H9 (cell line): ENCODE measurements around the gene TPD52L1. TPM values are rescaled to one million over a fixed set of nuclear protein-coding genes. Genes with fewer than 3 reads are reported as not detected.

ENCODE experiments used
- DNase-seq: peaks from one replicate; pipeline ENCODE4 v3.0.0-alpha.2; 2017
- H2AFZ ChIP-seq: one replicate; pipeline ENCODE4 v1.6.1; 2013; ENCODE audit warnings: mild to moderate bottlenecking, low read length, control low read depth, moderate library complexity
- H2AK5ac ChIP-seq: 2 replicates; pipeline ENCODE4 v1.6.1; 2013; ENCODE audit warnings: low read length, control low read depth, mixed read lengths; ENCODE audit not compliant: insufficient read length
- H2BK120ac ChIP-seq: one replicate; pipeline ENCODE4 v1.6.1; 2013; ENCODE audit warnings: low read depth, mild to moderate bottlenecking, low read length, control low read depth, inconsistent platforms; ENCODE audit not compliant: poor library complexity, severe bottlenecking
- H2BK12ac ChIP-seq: 2 replicates; pipeline ENCODE4 v1.6.1; 2013; ENCODE audit warnings: low read length, control low read depth, mixed read lengths, low read depth; ENCODE audit not compliant: insufficient read length
- H2BK15ac ChIP-seq: 2 replicates; pipeline ENCODE4 v1.6.1; 2013; ENCODE audit warnings: low read depth, low read length, control low read depth
- H2BK20ac ChIP-seq: one replicate; pipeline ENCODE4 v1.6.1; 2013; ENCODE audit warnings: low read depth, mild to moderate bottlenecking, low read length, control low read depth, inconsistent platforms; ENCODE audit not compliant: poor library complexity, severe bottlenecking
- H2BK5ac ChIP-seq: 2 replicates; pipeline ENCODE4 v1.6.1; 2013; ENCODE audit warnings: low read length, control low read depth, mixed read lengths; ENCODE audit not compliant: insufficient read length
- H3K14ac ChIP-seq: 2 replicates; pipeline ENCODE4 v1.6.1; 2013; ENCODE audit warnings: low read length, control low read depth; ENCODE audit not compliant: insufficient read depth
- H3K18ac ChIP-seq: 2 replicates; pipeline ENCODE4 v1.6.1; 2013; ENCODE audit warnings: low read depth, mild to moderate bottlenecking, mixed read lengths, low read length, control low read depth; ENCODE audit not compliant: insufficient read length
- H3K23ac ChIP-seq: 2 replicates; pipeline ENCODE4 v1.6.1; 2013; ENCODE audit warnings: low read length, control low read depth, mixed read lengths, low read depth; ENCODE audit not compliant: insufficient read length
- H3K23me2 ChIP-seq: 2 replicates; pipeline ENCODE4 v1.6.1; 2013; ENCODE audit warnings: low read depth, mild to moderate bottlenecking, mixed read lengths, low read length, control low read depth; ENCODE audit not compliant: insufficient read length, poor library complexity, severe bottlenecking
- H3K27ac ChIP-seq: 2 replicates; pipeline ENCODE4 v1.5.1; 2013; ENCODE audit warnings: low read length, control low read depth, mixed read lengths, low read depth; ENCODE audit not compliant: insufficient read length
- H3K27me3 ChIP-seq: 2 replicates; pipeline ENCODE4 v1.6.1; 2013; ENCODE audit warnings: low read length, control low read depth, inconsistent platforms; ENCODE audit not compliant: insufficient read depth
- H3K4ac ChIP-seq: 2 replicates; pipeline ENCODE4 v1.6.1; 2013; ENCODE audit warnings: low read depth, mild to moderate bottlenecking, control low read depth, inconsistent platforms, low read length, moderate library complexity
- H3K4me1 ChIP-seq: 2 replicates; pipeline ENCODE4 v1.6.1; 2013; ENCODE audit warnings: low read length, control low read depth, inconsistent platforms; ENCODE audit not compliant: insufficient read depth
- H3K4me2 ChIP-seq: 2 replicates; pipeline ENCODE4 v1.6.1; 2013; ENCODE audit warnings: low read length, control low read depth, mixed read lengths; ENCODE audit not compliant: insufficient read length, insufficient read depth
- H3K56ac ChIP-seq: 2 replicates; pipeline ENCODE4 v1.6.1; 2013; ENCODE audit warnings: low read depth, mild to moderate bottlenecking, mixed read lengths, low read length, control low read depth; ENCODE audit not compliant: insufficient read length
- H3K79me1 ChIP-seq: 2 replicates; pipeline ENCODE4 v1.6.1; 2013; ENCODE audit warnings: low read depth, mild to moderate bottlenecking, moderate library complexity, low read length, control low read depth, inconsistent platforms; ENCODE audit not compliant: insufficient read depth, poor library complexity, severe bottlenecking
- H3K79me2 ChIP-seq: 2 replicates; pipeline ENCODE4 v1.6.1; 2013; ENCODE audit warnings: low read length, control low read depth, inconsistent platforms; ENCODE audit not compliant: insufficient read depth
- H3K9ac ChIP-seq: 2 replicates; pipeline ENCODE4 v1.6.1; 2013; ENCODE audit warnings: low read length, control low read depth, mixed read lengths; ENCODE audit not compliant: insufficient read length; ENCODE audit errors: extremely low read depth
- H3K9me3 ChIP-seq: one replicate; pipeline ENCODE4 v1.6.1; 2013; ENCODE audit warnings: low read depth, low read length, inconsistent platforms; ENCODE audit not compliant: control insufficient read depth
- H3T11ph ChIP-seq: one replicate; pipeline ENCODE4 v1.6.1; 2013; ENCODE audit warnings: mild to moderate bottlenecking, low read length, control low read depth, inconsistent platforms
- H4K20me1 ChIP-seq: one replicate; pipeline ENCODE4 v1.6.1; 2013; ENCODE audit not compliant: control insufficient read depth, insufficient read length, insufficient read depth
- H4K5ac ChIP-seq: 2 replicates; pipeline ENCODE4 v1.6.1; 2013; ENCODE audit warnings: low read depth, mild to moderate bottlenecking, mixed read lengths, low read length, control low read depth; ENCODE audit not compliant: insufficient read length
- H4K8ac ChIP-seq: replicated peaks from 2 replicates; pipeline ENCODE4 v1.6.1; 2013; ENCODE audit warnings: low read length, control low read depth, mixed read lengths, low read depth; ENCODE audit not compliant: insufficient read length
- H4K91ac ChIP-seq: 2 replicates; pipeline ENCODE4 v1.6.1; 2013; ENCODE audit warnings: low read depth, mild to moderate bottlenecking, moderate library complexity, mixed read lengths, low read length, control low read depth; ENCODE audit not compliant: insufficient read length
- H3K27ac Mint-ChIP-seq, 3 experiments: 2 replicates in 2 of 3; 3 replicates in 1 of 3; pipeline ENCODE4 v1.8.0; 2020 to 2021; ENCODE audit warnings: mixed read lengths in 3 of 3, mild to moderate bottlenecking in 1 of 3, moderate library complexity in 1 of 3
- H3K27me3 Mint-ChIP-seq: 2 replicates; pipeline ENCODE4 v1.8.0; 2021; ENCODE audit warnings: low read depth, mild to moderate bottlenecking, moderate library complexity, mixed read lengths
- H3K36me3 Mint-ChIP-seq, 3 experiments: 2 replicates in 2 of 3; 3 replicates in 1 of 3; pipeline ENCODE4 v1.8.0; 2020 to 2021; ENCODE audit warnings: low read depth in 3 of 3, mixed read lengths in 3 of 3; ENCODE audit not compliant: insufficient read depth in 1 of 3
- H3K4me1 Mint-ChIP-seq, 2 experiments: 2 replicates each; pipeline ENCODE4 v1.8.0; 2020; ENCODE audit warnings: mixed read lengths in 2 of 2
- H3K4me3 Mint-ChIP-seq, 2 experiments: 2 replicates in 1 of 2; 3 replicates in 1 of 2; pipeline ENCODE4 v1.8.0; 2020 to 2021; ENCODE audit warnings: mild to moderate bottlenecking in 2 of 2, mixed read lengths in 2 of 2, moderate library complexity in 1 of 2
- H3K9me3 Mint-ChIP-seq, 2 experiments: 2 replicates in 1 of 2; 3 replicates in 1 of 2; pipeline ENCODE4 v1.8.0; 2020; ENCODE audit warnings: mild to moderate bottlenecking in 2 of 2, mixed read lengths in 2 of 2, moderate library complexity in 1 of 2
- WGBS: extraction: QIAGEN DNeasy Blood & Tissue Kit; methylation state at CpG from one replicate; pipeline ENCODE4 v1.1.7; 2013; ENCODE audit warnings: missing lambda C conversion rate, low lambda C conversion rate, mixed read lengths; ENCODE audit not compliant: insufficient read length; ENCODE audit errors: extremely low coverage; 5-methylcytosine and 5-hydroxymethylcytosine counted together
- total RNA-seq: library from RNA; stranded (reverse); gene quantifications from 2 replicates; pipeline ENCODE4 v1.2.1, GENCODE V29; 2021
- TF ChIP-seq, protein P1 (sequence below): fragments of 200-600 bp; sonication (generic); conservative IDR thresholded peaks from 3 replicates; pipeline ENCODE4 v1.8.0; 2021; ENCODE audit warnings: antibody characterized with exemption, mild to moderate bottlenecking

TPD52L1 gene
- total RNA-seq, 1 experiment from 2014 or later, result 6.6 TPM

DNA sequence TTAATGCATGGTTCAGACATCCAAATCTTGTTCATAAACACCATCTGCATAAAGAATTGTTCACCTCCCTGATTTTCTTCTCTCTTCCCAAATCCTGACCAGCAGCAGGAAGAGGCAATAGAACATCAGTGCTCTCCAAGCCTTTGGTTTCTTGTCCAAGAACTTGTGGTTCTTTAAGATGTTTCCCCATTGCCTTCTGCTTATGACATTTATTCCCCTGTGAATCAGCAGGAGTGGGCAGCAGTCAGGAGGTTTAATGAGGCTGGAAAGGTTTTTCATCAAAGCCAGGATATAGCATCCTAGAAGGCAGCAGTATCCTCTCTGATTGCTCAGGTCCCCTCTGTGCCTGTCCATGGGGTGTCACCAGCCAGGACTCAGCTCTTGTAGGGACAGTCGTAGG is 142.9 kb downstream of the TPD52L1 start:
- Histone ChIP-seq H3K18ac (no peak overlapping the region), H3K9me3 (no peaks in the 10 kb centered on the region), H3K56ac (no peak overlapping the region), H4K20me1 (no peaks in the 10 kb centered on the region), H4K5ac (no peak overlapping the region), H3K27ac (no peak overlapping the region), H3K9ac (no peak overlapping the region), H4K91ac (no peak overlapping the region), H2BK120ac (no peak overlapping the region), H3K79me2 (no peaks in the 10 kb centered on the region), H2BK20ac (no peak overlapping the region), H3K4ac (no peak overlapping the region), H2AK5ac (no peak overlapping the region), H2AFZ (no peak overlapping the region), H2BK15ac (no peak overlapping the region), H3K4me1 (no peaks in the 10 kb centered on the region), H3K79me1 (no peaks in the 10 kb centered on the region), H3K23me2 (peaks cover 7% of the 10 kb centered on the region), H3K14ac (no peak overlapping the region), H4K8ac (no peak overlapping the region), H3T11ph (no peak overlapping the region), H3K4me2 (no peak overlapping the region), H3K27me3 (no peaks in the 10 kb centered on the region), H2BK5ac (no peak overlapping the region), H3K23ac (no peak overlapping the region), H2BK12ac (no peak overlapping the region)
- TF ChIP-seq, protein P1, sequence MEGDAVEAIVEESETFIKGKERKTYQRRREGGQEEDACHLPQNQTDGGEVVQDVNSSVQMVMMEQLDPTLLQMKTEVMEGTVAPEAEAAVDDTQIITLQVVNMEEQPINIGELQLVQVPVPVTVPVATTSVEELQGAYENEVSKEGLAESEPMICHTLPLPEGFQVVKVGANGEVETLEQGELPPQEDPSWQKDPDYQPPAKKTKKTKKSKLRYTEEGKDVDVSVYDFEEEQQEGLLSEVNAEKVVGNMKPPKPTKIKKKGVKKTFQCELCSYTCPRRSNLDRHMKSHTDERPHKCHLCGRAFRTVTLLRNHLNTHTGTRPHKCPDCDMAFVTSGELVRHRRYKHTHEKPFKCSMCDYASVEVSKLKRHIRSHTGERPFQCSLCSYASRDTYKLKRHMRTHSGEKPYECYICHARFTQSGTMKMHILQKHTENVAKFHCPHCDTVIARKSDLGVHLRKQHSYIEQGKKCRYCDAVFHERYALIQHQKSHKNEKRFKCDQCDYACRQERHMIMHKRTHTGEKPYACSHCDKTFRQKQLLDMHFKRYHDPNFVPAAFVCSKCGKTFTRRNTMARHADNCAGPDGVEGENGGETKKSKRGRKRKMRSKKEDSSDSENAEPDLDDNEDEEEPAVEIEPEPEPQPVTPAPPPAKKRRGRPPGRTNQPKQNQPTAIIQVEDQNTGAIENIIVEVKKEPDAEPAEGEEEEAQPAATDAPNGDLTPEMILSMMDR, result no peak
- Mint-ChIP-seq H3K27me3 (no peaks in the 10 kb centered on the region), H3K9me3 (no peaks in the 10 kb centered on the region), H3K4me3 (no peak overlapping the region), H3K27ac (no peak overlapping the region), H3K36me3 (peaks cover 40 to 69% (median 66%) of the 10 kb centered on the region in 3 experiments), H3K4me1 (peaks cover 16% of the 10 kb centered on the region in 2 experiments)
- DNase-seq, result no peak
- WGBS, result no CpG with 5 or more reads among the region's 1 CpG
